OCI-LY1 (cell line): ENCODE data around the gene GSKIP.

Source experiments
- EZH2 ChIP-seq: fragments of 200-600 bp; sonication (generic), shearing (Covaris generic); IDR thresholded peaks from 2 replicates; pipeline ENCODE4 v1.8.0; 2017; ENCODE audit warnings: borderline replicate concordance, mixed run types, mild to moderate bottlenecking, antibody characterized with exemption, low read length, moderate library complexity, mixed read lengths
- TF ChIP-seq, protein P1 (sequence below): fragments of 200-600 bp; sonication (generic), shearing (Covaris generic); IDR thresholded peaks from 2 replicates; pipeline ENCODE4 v1.5.1; 2017; ENCODE audit warnings: mild to moderate bottlenecking, antibody characterized with exemption, low read length, moderate library complexity, mixed read lengths

DNA sequence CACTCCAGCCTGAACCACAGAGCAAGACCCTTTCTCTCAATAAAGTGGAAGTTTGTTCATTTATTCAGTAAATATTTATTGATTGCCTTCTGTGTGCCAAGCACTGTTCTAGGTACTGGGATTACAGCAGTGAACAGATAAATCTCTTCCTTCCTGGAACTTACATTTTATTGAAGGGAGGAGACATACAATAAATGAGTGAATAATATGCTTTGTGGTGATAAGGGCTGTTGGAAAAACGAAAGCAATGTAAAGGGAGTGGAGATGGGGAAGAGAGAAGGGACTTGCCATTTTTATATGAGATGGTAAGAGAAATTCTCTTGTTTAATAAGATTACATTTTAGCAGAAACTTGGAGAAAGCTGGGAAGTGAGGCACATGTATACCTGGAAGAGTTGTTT lies 1.6 kb downstream of the GSKIP start:
- TF ChIP-seq, protein P1, sequence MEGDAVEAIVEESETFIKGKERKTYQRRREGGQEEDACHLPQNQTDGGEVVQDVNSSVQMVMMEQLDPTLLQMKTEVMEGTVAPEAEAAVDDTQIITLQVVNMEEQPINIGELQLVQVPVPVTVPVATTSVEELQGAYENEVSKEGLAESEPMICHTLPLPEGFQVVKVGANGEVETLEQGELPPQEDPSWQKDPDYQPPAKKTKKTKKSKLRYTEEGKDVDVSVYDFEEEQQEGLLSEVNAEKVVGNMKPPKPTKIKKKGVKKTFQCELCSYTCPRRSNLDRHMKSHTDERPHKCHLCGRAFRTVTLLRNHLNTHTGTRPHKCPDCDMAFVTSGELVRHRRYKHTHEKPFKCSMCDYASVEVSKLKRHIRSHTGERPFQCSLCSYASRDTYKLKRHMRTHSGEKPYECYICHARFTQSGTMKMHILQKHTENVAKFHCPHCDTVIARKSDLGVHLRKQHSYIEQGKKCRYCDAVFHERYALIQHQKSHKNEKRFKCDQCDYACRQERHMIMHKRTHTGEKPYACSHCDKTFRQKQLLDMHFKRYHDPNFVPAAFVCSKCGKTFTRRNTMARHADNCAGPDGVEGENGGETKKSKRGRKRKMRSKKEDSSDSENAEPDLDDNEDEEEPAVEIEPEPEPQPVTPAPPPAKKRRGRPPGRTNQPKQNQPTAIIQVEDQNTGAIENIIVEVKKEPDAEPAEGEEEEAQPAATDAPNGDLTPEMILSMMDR: no peak
- no peak for TF ChIP-seq EZH2
